Muscle of leg (tissue), 11 donors: ENCODE measurements around the gene CXCL12. TPM values are rescaled to one million over a fixed set of nuclear protein-coding genes. Genes with fewer than 3 reads are reported as not detected.

Experiments used
- DNase-seq: peaks from one replicate; pipeline ENCODE4 v3.0.0; 2013
- H3K27ac ChIP-seq: one replicate; pipeline ENCODE4 v1.5.1; 2013; ENCODE audit warnings: mild to moderate bottlenecking, low read length, control low read depth
- H3K27me3 ChIP-seq: one replicate; pipeline ENCODE4 v1.6.1; 2013; ENCODE audit warnings: low read length; ENCODE audit not compliant: control insufficient read depth, insufficient read depth
- H3K36me3 ChIP-seq: one replicate; pipeline ENCODE4 v1.6.1; 2013; ENCODE audit warnings: low read length; ENCODE audit not compliant: control insufficient read depth, insufficient read depth
- H3K4me1 ChIP-seq: one replicate; pipeline ENCODE4 v1.6.1; 2013; ENCODE audit warnings: low read length; ENCODE audit not compliant: control insufficient read depth, insufficient read depth
- H3K4me3 ChIP-seq: one replicate; pipeline ENCODE4 v1.5.1; 2013; ENCODE audit warnings: low read length, control low read depth
- H3K9me3 ChIP-seq: replicated peaks from 2 replicates; pipeline ENCODE4 v1.6.1; 2013; ENCODE audit warnings: low read depth, low read length; ENCODE audit not compliant: control insufficient read depth
- WGBS: methylation state at CpG from one replicate; pipeline ENCODE4 v1.1.5; 2013; ENCODE audit warnings: missing lambda C conversion rate; ENCODE audit not compliant: insufficient coverage; 5-methylcytosine and 5-hydroxymethylcytosine counted together
- polyA plus RNA-seq, 8 donors: library from polyadenylated mRNA; unstranded; fragments of 120-200 nt; gene quantifications; one replicate each; pipeline versions ENCODE4 v1.2.1 to v1.2.3, GENCODE V29; 2013; ENCODE audit warnings: inconsistent platforms in 1 of 8, low replicate concordance in 1 of 8; ENCODE audit not compliant: insufficient read length in 8 of 8, insufficient read depth in 1 of 8
- total RNA-seq: library from RNA; stranded (reverse); fragments of 120-200 nt; gene quantifications from one replicate; pipeline ENCODE4 v1.2.4, GENCODE V29; 2013

The CXCL12 gene
- total and polyA plus RNA-seq, 9 donors, result 126 to 360 (median 266) TPM

DNA sequence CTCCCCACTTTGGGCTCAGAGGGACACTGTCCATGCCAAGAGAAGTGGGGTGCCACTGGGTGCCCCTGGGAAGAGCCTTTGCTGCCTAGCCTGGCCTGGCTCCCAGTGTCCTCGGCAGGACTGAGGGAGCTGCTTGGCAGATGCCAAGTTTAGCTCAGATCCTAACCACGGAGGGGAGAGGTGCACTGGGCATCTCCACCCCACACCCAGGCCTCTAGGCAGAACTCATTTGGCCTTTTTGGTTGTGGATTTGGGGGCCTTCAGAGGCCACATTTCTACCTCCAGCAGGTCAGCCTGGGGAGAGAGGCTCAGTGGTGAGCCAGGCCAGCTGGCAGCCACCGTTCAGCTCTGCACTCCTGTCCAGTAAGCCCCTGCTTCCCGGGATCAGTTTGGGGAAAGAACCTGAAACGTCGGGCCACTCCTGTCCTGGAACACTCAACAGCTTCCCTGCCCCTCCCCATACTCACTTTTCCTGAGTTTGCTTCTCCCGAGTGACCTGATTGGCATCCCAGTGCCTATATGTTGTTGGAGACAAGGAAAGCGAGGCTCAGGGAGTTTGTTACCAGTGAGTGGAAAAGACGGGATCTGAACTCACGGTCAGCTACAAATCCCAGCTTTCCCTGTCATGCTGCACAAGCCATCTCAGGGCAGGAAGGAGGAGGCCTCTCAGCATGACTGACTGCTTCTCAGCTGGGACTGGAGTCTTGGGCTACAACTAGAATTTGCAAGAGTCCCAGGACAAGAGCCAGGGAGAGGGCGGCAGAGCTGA lies 11.2 kb upstream of the CXCL12 start:
- Histone ChIP-seq H3K27me3 (peaks cover 40% of the 10 kb centered on the region), H3K9me3 (no peaks in the 10 kb centered on the region), H3K4me1 (peaks cover 9% of the 10 kb centered on the region), H3K36me3 (no peaks in the 10 kb centered on the region), H3K4me3 (no peak overlapping the region), H3K27ac (no peak overlapping the region)
- no peak for DNase-seq
- WGBS, result 83% methylated on average over 3 of the region's 11 CpGs

DNA sequence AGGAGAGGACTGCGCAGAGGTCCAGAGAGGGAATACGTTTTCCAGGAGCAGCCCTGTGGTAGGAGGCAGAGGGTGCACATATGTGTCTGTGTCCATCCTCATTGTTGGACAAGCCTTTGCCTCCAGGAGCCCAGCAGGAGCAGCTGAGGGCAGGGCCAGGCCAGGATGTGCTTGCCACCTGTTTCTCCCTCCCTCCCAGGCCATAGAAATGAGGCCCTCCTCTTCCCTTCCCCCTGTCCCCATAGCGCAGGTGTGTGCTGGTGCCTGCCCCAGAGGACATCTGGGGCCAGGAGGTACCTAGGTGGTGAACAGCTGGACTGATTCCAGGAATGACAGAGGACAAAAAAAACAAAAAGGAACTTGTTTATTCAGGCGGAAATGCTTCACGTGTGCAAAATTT lies 10.5 kb upstream of the CXCL12 start:
- Histone ChIP-seq H3K36me3 (no peaks in the 10 kb centered on the region), H3K27me3 (peaks cover 40% of the 10 kb centered on the region), H3K9me3 (no peaks in the 10 kb centered on the region), H3K27ac (no peak overlapping the region), H3K4me1 (peaks cover 9% of the 10 kb centered on the region), H3K4me3 (no peak overlapping the region)
- DNase-seq, result no peak
- WGBS, result 49% methylated on average over 4 of the region's 5 CpGs

DNA sequence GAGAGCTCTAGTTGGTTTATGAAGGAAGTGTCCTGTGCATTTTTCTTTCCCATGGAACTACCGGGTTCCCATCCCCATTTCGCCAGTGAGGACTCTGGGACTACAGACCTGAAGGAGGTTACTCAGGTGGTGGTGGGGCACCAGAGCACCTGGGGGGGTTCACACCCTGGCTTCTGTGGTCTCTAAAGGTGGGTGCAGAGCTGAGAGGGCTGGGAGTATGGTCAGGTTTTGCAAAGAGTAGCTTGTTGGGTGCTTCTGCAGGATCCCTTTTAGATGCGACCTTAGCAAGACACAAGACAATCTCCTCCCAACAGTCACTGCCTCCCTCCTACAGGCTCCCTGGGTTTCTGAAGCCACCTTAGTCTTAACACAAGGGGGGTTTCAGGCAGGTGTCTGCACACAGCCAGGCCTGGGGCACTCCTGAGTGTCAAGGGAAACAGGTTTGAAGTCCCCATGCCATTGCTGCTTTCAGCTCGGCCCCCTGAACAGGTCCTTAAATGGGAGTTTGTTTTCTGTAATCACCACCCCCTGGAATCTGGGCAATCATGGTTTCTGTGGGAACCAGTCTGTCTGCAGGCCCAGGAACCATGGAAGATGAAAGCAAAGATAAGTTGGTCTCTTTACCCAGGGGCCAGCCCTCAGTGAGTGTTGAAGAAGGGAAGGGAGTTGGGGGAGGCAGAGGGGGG lies 9.9 kb upstream of the CXCL12 start:
- no peak for DNase-seq
- WGBS, result 100% methylated on average over 2 of the region's 4 CpGs

DNA sequence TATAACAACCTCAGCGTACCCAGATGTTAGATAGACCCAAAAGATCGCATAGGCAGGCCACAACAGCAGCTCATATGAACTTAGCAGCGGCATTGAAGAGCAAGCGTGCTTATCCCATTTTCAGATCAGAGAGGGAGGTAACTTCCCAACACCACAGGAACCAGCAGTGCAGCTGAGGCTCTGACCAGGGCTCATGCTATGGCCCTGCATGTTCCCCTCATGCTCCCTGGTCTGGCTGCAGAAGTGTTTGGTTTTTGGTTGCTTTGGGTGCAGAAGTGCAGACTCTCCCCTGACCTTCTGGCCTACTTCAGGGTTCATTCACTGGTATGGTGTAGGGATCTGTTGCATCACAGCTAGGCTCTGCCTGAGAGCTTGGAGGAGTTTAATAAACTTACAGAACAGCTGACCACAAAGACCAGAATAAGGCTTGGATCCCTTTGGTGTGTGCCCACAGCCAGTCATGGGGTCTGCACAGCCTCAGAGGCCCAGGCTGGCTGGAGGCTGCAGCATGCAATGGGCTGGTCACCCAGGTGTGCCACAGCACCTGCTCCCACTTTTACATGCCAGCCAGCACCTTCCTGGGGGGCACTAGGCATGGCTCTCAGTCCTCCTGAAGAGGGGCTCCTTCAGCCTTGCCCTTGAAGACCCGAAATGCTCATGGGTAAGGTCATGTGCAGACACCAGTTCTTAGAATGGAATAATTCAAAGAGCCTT lies 9.1 kb upstream of the CXCL12 start:
- no peak for DNase-seq
- 93% methylated on average over 5 of the region's 5 CpGs for WGBS
- H3K4me3 ChIP-seq, result no peak overlapping the region
- no peak overlapping the region for H3K27ac ChIP-seq
- H3K4me1 ChIP-seq, result peaks cover 12% of the 10 kb centered on the region
- no peaks in the 10 kb centered on the region for H3K9me3 ChIP-seq
- no peaks in the 10 kb centered on the region for H3K36me3 ChIP-seq
- peaks cover 33% of the 10 kb centered on the region for H3K27me3 ChIP-seq

More for the DNA sequence above, 9.9 kb upstream of the CXCL12 start:
- H3K9me3 ChIP-seq, result no peaks in the 10 kb centered on the region
- H3K4me3 ChIP-seq, result no peak overlapping the region
- no peaks in the 10 kb centered on the region for H3K36me3 ChIP-seq
- H3K27ac ChIP-seq, result no peak overlapping the region
- H3K27me3 ChIP-seq, result peaks cover 40% of the 10 kb centered on the region
- H3K4me1 ChIP-seq, result peaks cover 9% of the 10 kb centered on the region

DNA sequence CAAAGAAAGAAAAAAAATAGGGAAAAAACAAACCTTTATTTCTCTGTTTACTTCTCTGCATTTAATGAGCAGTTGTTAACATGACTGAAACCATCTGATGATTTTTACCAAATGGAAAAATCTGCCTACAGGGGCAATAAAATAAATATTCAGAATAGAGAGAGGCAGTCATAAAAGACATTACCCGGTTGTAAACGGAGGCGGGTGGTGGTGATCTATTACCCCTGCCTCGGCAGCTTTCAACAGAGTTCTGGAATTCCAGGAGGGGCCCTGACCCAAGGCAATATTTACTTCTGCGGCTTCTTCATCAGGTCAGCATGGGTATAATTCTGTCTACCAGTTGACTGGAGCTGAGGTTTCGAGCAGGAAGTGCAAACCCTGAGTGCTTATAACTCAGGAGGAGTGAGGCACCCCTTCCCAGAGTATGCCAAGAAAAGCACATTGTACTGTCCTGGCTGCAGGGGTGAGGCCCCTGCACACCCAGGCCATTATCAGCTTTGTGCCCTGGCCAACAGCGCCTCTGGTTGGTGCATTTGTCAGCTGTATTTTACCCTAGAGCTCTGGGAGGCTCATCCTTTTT lies 8.2 kb upstream of the CXCL12 start:
- H3K4me3 ChIP-seq, result no peak overlapping the region
- no peak for DNase-seq
- peaks cover 26% of the 10 kb centered on the region for H3K27me3 ChIP-seq
- H3K27ac ChIP-seq, result no peak overlapping the region
- no peaks in the 10 kb centered on the region for H3K9me3 ChIP-seq
- no peaks in the 10 kb centered on the region for H3K36me3 ChIP-seq
- 44% methylated on average over 7 of the region's 7 CpGs for WGBS
- peaks cover 16% of the 10 kb centered on the region for H3K4me1 ChIP-seq

DNA sequence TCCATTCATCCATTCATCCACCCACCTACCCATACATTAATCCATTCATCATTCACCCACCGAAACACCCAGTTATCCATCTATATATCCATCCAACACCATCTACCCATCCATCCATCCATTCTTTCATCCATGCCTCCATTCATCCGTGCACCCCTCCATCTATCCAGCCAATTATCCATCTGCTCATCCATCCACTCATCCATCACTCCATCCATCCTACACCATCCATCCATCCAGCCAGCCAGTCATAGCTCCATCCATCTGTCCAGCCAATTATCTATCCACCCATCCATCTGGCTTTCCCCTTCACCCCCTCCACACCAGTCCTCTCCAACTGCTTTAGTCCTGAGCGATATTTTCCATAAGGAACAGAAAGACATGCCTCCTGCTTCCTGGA lies 7.5 kb upstream of the CXCL12 start:
- Histone ChIP-seq H3K9me3 (no peaks in the 10 kb centered on the region), H3K4me1 (peaks cover 16% of the 10 kb centered on the region), H3K36me3 (no peaks in the 10 kb centered on the region), H3K27me3 (peaks cover 21% of the 10 kb centered on the region), H3K27ac (no peak overlapping the region), H3K4me3 (no peak overlapping the region)
- DNase-seq, result no peak
- 91% methylated on average over 3 of the region's 3 CpGs for WGBS

DNA sequence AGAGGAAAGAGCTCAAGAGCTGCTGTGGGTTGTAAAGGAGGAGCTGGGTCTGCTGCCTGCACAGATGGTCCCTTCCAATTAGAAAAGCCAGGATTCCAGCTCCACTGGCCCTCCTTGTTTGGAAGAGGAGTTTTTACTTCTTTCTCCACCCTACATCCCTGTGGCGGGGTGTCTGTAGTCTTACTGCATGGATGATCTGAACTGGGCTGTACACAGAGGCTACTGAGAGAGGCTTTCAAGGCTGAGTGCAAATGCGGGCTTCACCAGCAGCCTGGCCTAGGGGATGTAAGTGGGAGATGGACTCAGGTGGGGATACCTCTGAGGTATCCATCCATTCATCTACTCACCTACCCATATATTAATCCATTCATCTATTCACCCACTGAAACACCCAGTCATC lies 7.1 kb upstream of the CXCL12 start:
- H3K9me3 ChIP-seq, result no peaks in the 10 kb centered on the region
- no peak overlapping the region for H3K4me3 ChIP-seq
- H3K36me3 ChIP-seq, result no peaks in the 10 kb centered on the region
- WGBS, result no CpG with 5 or more reads among the region's 2 CpGs
- peaks cover 20% of the 10 kb centered on the region for H3K27me3 ChIP-seq
- peaks cover 17% of the 10 kb centered on the region for H3K4me1 ChIP-seq
- no peak overlapping the region for H3K27ac ChIP-seq
- no peak for DNase-seq

DNA sequence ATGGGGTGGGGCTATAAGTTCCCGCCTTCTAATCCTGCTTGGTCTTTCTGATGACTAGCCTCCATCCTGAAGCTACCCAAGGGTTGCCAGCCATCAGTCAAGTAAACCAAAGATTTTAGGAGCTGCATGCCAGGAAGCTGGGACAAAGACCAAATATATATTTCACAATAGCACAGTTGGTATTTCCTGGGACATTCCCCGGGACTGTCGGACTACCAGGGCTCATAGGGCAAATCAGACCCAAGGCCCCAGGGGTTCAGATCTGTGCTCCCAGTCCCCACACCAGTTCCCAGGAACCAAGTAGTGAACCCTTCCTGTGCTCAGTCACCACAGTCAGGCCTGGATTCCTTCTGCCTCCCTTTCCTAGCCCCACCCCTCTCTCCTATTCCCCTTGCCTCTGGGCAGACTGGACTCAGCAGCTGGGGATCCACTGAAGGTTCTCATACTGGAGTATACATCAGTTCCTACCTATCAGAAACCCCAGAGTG lies 5.7 kb upstream of the CXCL12 start:
- no peaks in the 10 kb centered on the region for H3K36me3 ChIP-seq
- no peak overlapping the region for H3K27ac ChIP-seq
- no peaks in the 10 kb centered on the region for H3K9me3 ChIP-seq
- no peak overlapping the region for H3K4me3 ChIP-seq
- peaks cover 20% of the 10 kb centered on the region for H3K27me3 ChIP-seq
- DNase-seq, result no peak
- WGBS, result 83% methylated on average over 2 of the region's 3 CpGs
- peaks cover 16% of the 10 kb centered on the region for H3K4me1 ChIP-seq

DNA sequence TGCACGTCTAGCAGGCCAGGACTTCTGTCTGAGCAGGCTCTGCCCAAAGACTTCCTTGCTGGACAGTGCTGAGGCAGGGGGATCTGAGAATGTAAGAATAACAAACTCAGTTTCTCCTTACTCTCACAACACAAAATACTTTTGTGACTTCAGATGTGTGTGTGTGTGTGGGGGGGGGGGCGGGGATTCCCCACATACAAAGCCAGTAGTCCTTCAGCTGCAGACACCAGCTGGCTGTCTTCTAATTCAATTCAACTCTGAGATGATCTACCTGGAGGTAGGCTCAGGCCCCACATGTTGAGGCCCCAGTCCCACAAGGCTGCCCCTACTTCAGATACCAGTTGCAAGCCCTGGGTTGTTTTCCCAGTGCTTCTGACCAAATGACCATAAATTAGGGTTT lies 4.7 kb upstream of the CXCL12 start:
- Histone ChIP-seq H3K4me3 (no peak overlapping the region), H3K27ac (no peak overlapping the region), H3K4me1 (peaks cover 22% of the 10 kb centered on the region), H3K36me3 (no peaks in the 10 kb centered on the region), H3K9me3 (no peaks in the 10 kb centered on the region), H3K27me3 (peaks cover 24% of the 10 kb centered on the region)
- WGBS, result no CpG with 5 or more reads among the region's 2 CpGs
- no peak for DNase-seq

DNA sequence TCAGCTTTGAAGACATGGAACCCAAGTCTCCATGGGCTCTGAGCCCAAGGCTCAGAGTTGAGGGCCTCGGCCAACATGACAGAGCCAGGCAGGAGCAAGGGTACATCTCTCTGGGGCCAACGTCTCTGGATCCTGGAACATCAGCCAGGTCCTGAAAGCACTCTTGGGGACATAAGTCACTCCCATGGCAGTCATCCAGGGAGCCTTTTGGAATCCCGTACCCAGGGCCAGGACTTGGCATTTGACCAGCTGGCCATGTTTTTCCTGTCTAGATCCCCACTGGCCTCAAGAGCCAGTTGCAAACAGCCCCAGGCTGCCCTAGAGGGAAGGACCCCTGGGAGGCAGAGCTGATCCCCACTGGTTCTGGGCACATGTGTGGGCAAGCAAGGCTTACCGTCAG lies 4.3 kb upstream of the CXCL12 start:
- 45% methylated on average over 3 of the region's 4 CpGs for WGBS
- Histone ChIP-seq H3K4me3 (no peak overlapping the region), H3K9me3 (no peaks in the 10 kb centered on the region), H3K27ac (no peak overlapping the region), H3K27me3 (peaks cover 23% of the 10 kb centered on the region), H3K36me3 (no peaks in the 10 kb centered on the region), H3K4me1 (peaks cover 22% of the 10 kb centered on the region)
- DNase-seq, result peak; percentile 48
